Urinary bladder (tissue), 4 donors: ENCODE data around the gene OSBPL7. TPM values are rescaled to one million over a fixed set of nuclear protein-coding genes. Genes with fewer than 3 reads are reported as not detected.

Experiments
- DNase-seq: peaks from one replicate; pipeline ENCODE4 v3.0.0-alpha.2; 2015; ENCODE audit errors: extremely low spot score
- H3K27ac ChIP-seq: one replicate; pipeline ENCODE4 v1.5.1; 2013; ENCODE audit warnings: low read depth, mild to moderate bottlenecking, moderate library complexity
- H3K36me3 ChIP-seq: one replicate; pipeline ENCODE4 v1.6.1; 2013; ENCODE audit warnings: mild to moderate bottlenecking, moderate library complexity; ENCODE audit not compliant: insufficient read depth
- H3K4me1 ChIP-seq: one replicate; pipeline ENCODE4 v1.6.1; 2013; ENCODE audit warnings: mild to moderate bottlenecking, moderate library complexity; ENCODE audit not compliant: insufficient read depth
- H3K4me3 ChIP-seq: one replicate; pipeline ENCODE4 v1.5.1; 2013; ENCODE audit warnings: low read depth, low read length
- WGBS: extraction: QIAGEN DNeasy Blood & Tissue Kit; methylation state at CpG from one replicate; pipeline ENCODE4 v1.1.7; 2013; 5-methylcytosine and 5-hydroxymethylcytosine counted together
- polyA plus RNA-seq: library from polyadenylated mRNA; stranded (reverse); fragments of 200-250 nt; gene quantifications from one replicate; pipeline ENCODE4 v1.2.3, GENCODE V29; 2013
- total RNA-seq: library from RNA; depleted of rRNA; stranded (reverse); fragments of >200 nt; gene quantifications from one replicate; pipeline ENCODE4 v1.2.3, GENCODE V29; 2014
- donor health status: healthy with polysubstance abuse.
- donor health status: healthy.

The OSBPL7 gene
- total and polyA plus RNA-seq, 2 donors: 7.8 to 9.6 TPM

- WGBS: 29% methylated on average over 9 of the region's 9 CpGs
- H3K36me3 ChIP-seq: peaks cover under 1% of the 10 kb centered on the region
- DNase-seq: no peak
- H3K4me1 ChIP-seq: no peaks in the 10 kb centered on the region
- no peak overlapping the region for H3K27ac ChIP-seq
- H3K4me3 ChIP-seq: no peak overlapping the region
These were observed 19.1 kb downstream of the OSBPL7 start for GRCh38 chr17:47802341-47803022.

GRCh38 chr17:47801906-47802305 is 19.7 kb downstream of the OSBPL7 start:
- Histone ChIP-seq H3K27ac (no peak overlapping the region), H3K4me1 (no peaks in the 10 kb centered on the region), H3K36me3 (no peaks in the 10 kb centered on the region), H3K4me3 (no peak overlapping the region)
- DNase-seq: no peak
- WGBS: 52% methylated on average over 6 of the region's 6 CpGs

- Histone ChIP-seq H3K27ac (no peak overlapping the region), H3K36me3 (no peaks in the 10 kb centered on the region), H3K4me3 (no peak overlapping the region), H3K4me1 (no peaks in the 10 kb centered on the region)
- 83% methylated on average over 4 of the region's 4 CpGs for WGBS
- no peak for DNase-seq
These were observed 20.3 kb downstream of the OSBPL7 start for GRCh38 chr17:47801176-47801765.

- 82% methylated on average over 12 of the region's 12 CpGs for WGBS
- DNase-seq: no peak
- no peak overlapping the region for H3K4me3 ChIP-seq
- no peak overlapping the region for H3K27ac ChIP-seq
- no peaks in the 10 kb centered on the region for H3K36me3 ChIP-seq
- H3K4me1 ChIP-seq: no peaks in the 10 kb centered on the region
These were observed 20.9 kb downstream of the OSBPL7 start for GRCh38 chr17:47800686-47801085.

- 42% methylated on average over 2 of the region's 2 CpGs for WGBS
- no peak for DNase-seq
- no peaks in the 10 kb centered on the region for H3K4me1 ChIP-seq
- no peak overlapping the region for H3K27ac ChIP-seq
- no peak overlapping the region for H3K4me3 ChIP-seq
- H3K36me3 ChIP-seq: no peaks in the 10 kb centered on the region
These were observed 23.8 kb downstream of the OSBPL7 start for GRCh38 chr17:47797797-47798196.

- DNase-seq: no peak
- H3K27ac ChIP-seq: no peak overlapping the region
- H3K4me3 ChIP-seq: no peak overlapping the region
- no peaks in the 10 kb centered on the region for H3K4me1 ChIP-seq
- WGBS: 57% methylated on average over 6 of the region's 6 CpGs
- no peaks in the 10 kb centered on the region for H3K36me3 ChIP-seq
These were observed 28.6 kb downstream of the OSBPL7 start for GRCh38 chr17:47792979-47793378.

GRCh38 chr17:47792457-47792856 is 29.1 kb downstream of the OSBPL7 start:
- WGBS: 74% methylated on average over 1 of the region's 1 CpG
- Histone ChIP-seq H3K4me3 (no peak overlapping the region), H3K36me3 (no peaks in the 10 kb centered on the region), H3K4me1 (no peaks in the 10 kb centered on the region), H3K27ac (no peak overlapping the region)
- DNase-seq: no peak

- no peak for DNase-seq
- Histone ChIP-seq H3K27ac (no peak overlapping the region), H3K36me3 (no peaks in the 10 kb centered on the region), H3K4me3 (no peak overlapping the region), H3K4me1 (no peaks in the 10 kb centered on the region)
- 16% methylated on average over 3 of the region's 3 CpGs for WGBS
These were observed 30.6 kb downstream of the OSBPL7 start for GRCh38 chr17:47791025-47791424.

GRCh38 chr17:47789611-47790561 is 31.7 kb downstream of the OSBPL7 start:
- Histone ChIP-seq H3K4me3 (peak overlapping the region; percentile 32), H3K27ac (no peak overlapping the region), H3K36me3 (no peaks in the 10 kb centered on the region), H3K4me1 (no peaks in the 10 kb centered on the region)
- DNase-seq: no peak
- 2% methylated on average over 70 of the region's 70 CpGs for WGBS

GRCh38 chr17:47785538-47786123 is 36.0 kb downstream of the OSBPL7 start:
- no peaks in the 10 kb centered on the region for H3K36me3 ChIP-seq
- no peak overlapping the region for H3K4me3 ChIP-seq
- H3K4me1 ChIP-seq: no peaks in the 10 kb centered on the region
- DNase-seq: no peak
- no peak overlapping the region for H3K27ac ChIP-seq
- 26% methylated on average over 5 of the region's 5 CpGs for WGBS

- WGBS: 70% methylated on average over 5 of the region's 5 CpGs
- no peak overlapping the region for H3K4me3 ChIP-seq
- no peak for DNase-seq
These were observed 40.2 kb downstream of the OSBPL7 start for GRCh38 chr17:47781397-47781796.

GRCh38 chr17:47778184-47778635 is 43.4 kb downstream of the OSBPL7 start:
- 20% methylated on average over 45 of the region's 45 CpGs for WGBS
- Histone ChIP-seq H3K4me3 (no peak overlapping the region), H3K36me3 (no peaks in the 10 kb centered on the region), H3K27ac (no peak overlapping the region), H3K4me1 (no peaks in the 10 kb centered on the region)
- DNase-seq: no peak

More at GRCh38 chr17:47781397-47781796, 40.2 kb downstream of the OSBPL7 start:
- no peaks in the 10 kb centered on the region for H3K4me1 ChIP-seq
- H3K27ac ChIP-seq: no peak overlapping the region
- no peaks in the 10 kb centered on the region for H3K36me3 ChIP-seq
